Activated CD4-positive, alpha-beta T cell treated with anti-CD3 and anti-CD28 coated beads, Interleukin-2, amount 10 ng/mL, durations not matched to agents 24 days and 14 days (primary cell): Measurements from ENCODE around the gene THADA. TPM values are rescaled to one million over a fixed set of nuclear protein-coding genes. Genes with fewer than 3 reads are reported as not detected.
A peak's percentile ranks its signal among the peaks of the same experiment; 100 is the strongest.
"Not testable (repeated sequence)": the region's sequence is repeated elsewhere in the genome, so short reads cannot be mapped to it uniquely, and the experiment has no call there.

Experiments
- DNase-seq: peaks from one replicate; pipeline ENCODE4 v3.0.0; 2022
- H3K27ac Mint-ChIP-seq: one replicate; pipeline ENCODE4 v1.8.0; 2022; ENCODE audit warnings: mild to moderate bottlenecking, mixed read lengths
- H3K27me3 Mint-ChIP-seq: one replicate; pipeline ENCODE4 v1.8.0; 2022; ENCODE audit warnings: mixed read lengths
- H3K36me3 Mint-ChIP-seq: one replicate; pipeline ENCODE4 v1.8.0; 2022; ENCODE audit warnings: low read depth, mild to moderate bottlenecking, mixed read lengths
- H3K4me1 Mint-ChIP-seq: one replicate; pipeline ENCODE4 v1.8.0; 2021; ENCODE audit warnings: mixed read lengths
- H3K4me3 Mint-ChIP-seq: one replicate; pipeline ENCODE4 v1.8.0; 2022; ENCODE audit warnings: mild to moderate bottlenecking, moderate library complexity, mixed read lengths
- H3K9me3 Mint-ChIP-seq: one replicate; pipeline ENCODE4 v1.8.0; 2021; ENCODE audit warnings: mixed read lengths
- intact Hi-C: fragments of 100-400 bp; cut with micrococcal nuclease; formaldehyde crosslinking; loops from one replicate; pipeline ENCODE4 v1.15.1; 2023
- total RNA-seq: library from RNA; stranded (reverse); gene quantifications from 2 replicates; pipeline ENCODE4 v1.2.3, GENCODE V29; 2022

The THADA gene
- total RNA-seq, 1 donor from 2014 or later, result 55.4 TPM

GRCh38 chr2:43189861-43190260, 406.0 kb downstream of the THADA start:
- H3K4me3 Mint-ChIP-seq, H3K36me3 Mint-ChIP-seq, intact Hi-C loops, H3K27ac Mint-ChIP-seq, DNase-seq, H3K27me3 Mint-ChIP-seq, H3K9me3 Mint-ChIP-seq: not testable (repeated sequence)
- H3K4me1 Mint-ChIP-seq, result peaks cover 48% of the 10 kb centered on the region

GRCh38 chr2:43188561-43189386, 407.1 kb downstream of the THADA start:
- intact Hi-C loops, result no loop called here
- no peak for DNase-seq
- Mint-ChIP-seq H3K4me3 (no peak overlapping the region), H3K27me3 (no peaks in the 10 kb centered on the region), H3K36me3 (no peaks in the 10 kb centered on the region), H3K27ac (no peak overlapping the region), H3K4me1 (peaks cover 45% of the 10 kb centered on the region), H3K9me3 (no peaks in the 10 kb centered on the region)

- no peaks in the 10 kb centered on the region for H3K9me3 Mint-ChIP-seq
- H3K4me3 Mint-ChIP-seq, result no peak overlapping the region
- DNase-seq, result no peak
- intact Hi-C loops, result no loop called here
- H3K27ac Mint-ChIP-seq, result peak overlapping the region; percentile 2
- H3K27me3 Mint-ChIP-seq, result no peaks in the 10 kb centered on the region
- H3K4me1 Mint-ChIP-seq, result peaks cover 32% of the 10 kb centered on the region
- no peaks in the 10 kb centered on the region for H3K36me3 Mint-ChIP-seq
These were observed 409.0 kb downstream of the THADA start for GRCh38 chr2:43186679-43187374.

- intact Hi-C loops, result no loop called here
- H3K27me3 Mint-ChIP-seq, result no peaks in the 10 kb centered on the region
- H3K9me3 Mint-ChIP-seq, result no peaks in the 10 kb centered on the region
- H3K4me1 Mint-ChIP-seq, result peaks cover 32% of the 10 kb centered on the region
- DNase-seq, result no peak
- H3K4me3 Mint-ChIP-seq, result no peak overlapping the region
- no peaks in the 10 kb centered on the region for H3K36me3 Mint-ChIP-seq
- H3K27ac Mint-ChIP-seq, result no peak overlapping the region
These were observed 409.5 kb downstream of the THADA start for GRCh38 chr2:43186321-43186678.

- no peak for DNase-seq
- no peaks in the 10 kb centered on the region for H3K36me3 Mint-ChIP-seq
- H3K27me3 Mint-ChIP-seq, result no peaks in the 10 kb centered on the region
- peak overlapping the region; percentile 85 for H3K27ac Mint-ChIP-seq
- intact Hi-C loops, result no loop called here
- no peak overlapping the region for H3K4me3 Mint-ChIP-seq
- no peaks in the 10 kb centered on the region for H3K9me3 Mint-ChIP-seq
- H3K4me1 Mint-ChIP-seq, result peaks cover 40% of the 10 kb centered on the region
These were observed 410.7 kb downstream of the THADA start for GRCh38 chr2:43185146-43185545.

- H3K9me3 Mint-ChIP-seq, result no peaks in the 10 kb centered on the region
- peaks cover 40% of the 10 kb centered on the region for H3K4me1 Mint-ChIP-seq
- peak overlapping the region; percentile 85 for H3K27ac Mint-ChIP-seq
- intact Hi-C loops, result loop anchor here (1.0 kb wide), 2 partner anchors 10 to 11 kb away; no protein-coding TSS in a partner anchor
- peak; percentile 86 for DNase-seq
- no peaks in the 10 kb centered on the region for H3K36me3 Mint-ChIP-seq
- H3K27me3 Mint-ChIP-seq, result no peaks in the 10 kb centered on the region
- H3K4me3 Mint-ChIP-seq, result peak overlapping the region; percentile 14
These were observed 411.4 kb downstream of the THADA start for GRCh38 chr2:43184339-43184895.

- intact Hi-C loops, result loop anchor here (1.0 kb wide), 2 partner anchors 9 to 12 kb away; no protein-coding TSS in a partner anchor
- Mint-ChIP-seq H3K27me3 (no peaks in the 10 kb centered on the region), H3K4me3 (no peak overlapping the region), H3K4me1 (peaks cover 45% of the 10 kb centered on the region), H3K27ac (peak overlapping the region; percentile 36), H3K36me3 (no peaks in the 10 kb centered on the region), H3K9me3 (no peaks in the 10 kb centered on the region)
- peak; percentile 57 for DNase-seq
These were observed 412.1 kb downstream of the THADA start for GRCh38 chr2:43183743-43184142.

- peak overlapping the region; percentile 50 for H3K27ac Mint-ChIP-seq
- no peaks in the 10 kb centered on the region for H3K36me3 Mint-ChIP-seq
- no peaks in the 10 kb centered on the region for H3K9me3 Mint-ChIP-seq
These were observed 414.9 kb downstream of the THADA start for GRCh38 chr2:43180897-43181296.

More at GRCh38 chr2:43180897-43181296, 414.9 kb downstream of the THADA start:
- no peaks in the 10 kb centered on the region for H3K27me3 Mint-ChIP-seq
- intact Hi-C loops, result no loop called here
- no peak for DNase-seq
- peaks cover 59% of the 10 kb centered on the region for H3K4me1 Mint-ChIP-seq
- H3K4me3 Mint-ChIP-seq, result no peak overlapping the region

Other genes with a start within 250 kb of the THADA start
- gene PLEKHH2, start 41.2 kb upstream of the THADA start, total RNA-seq, result 0.52 and 0.65 TPM in 2 replicates
- not detected in 2 replicates for gene C1GALT1C1L, start 80.4 kb upstream of the THADA start, total RNA-seq
- gene DYNC2LI1, start 178.0 kb upstream of the THADA start, total RNA-seq, result 9.8 and 10.8 TPM in 2 replicates
- gene ABCG5, start 242.8 kb upstream of the THADA start, total RNA-seq, result not detected in 2 replicates
- not detected in 2 replicates for gene ABCG8, start 242.9 kb upstream of the THADA start, total RNA-seq